HG02623 (cell line): Measurements from ENCODE around the gene MYO15B.
"Not testable (repeated sequence)": the region's sequence is repeated elsewhere in the genome, so short reads cannot be mapped to it uniquely, and the experiment has no call there.

Experiments
- ATAC-seq: cut with Tn5 transposase; IDR thresholded peaks from one replicate; pipeline ENCODE4 v1.9.1; 2021; ENCODE audit warnings: moderate library complexity; ENCODE audit not compliant: unreplicated experiment

MYO15B gene

DNA sequence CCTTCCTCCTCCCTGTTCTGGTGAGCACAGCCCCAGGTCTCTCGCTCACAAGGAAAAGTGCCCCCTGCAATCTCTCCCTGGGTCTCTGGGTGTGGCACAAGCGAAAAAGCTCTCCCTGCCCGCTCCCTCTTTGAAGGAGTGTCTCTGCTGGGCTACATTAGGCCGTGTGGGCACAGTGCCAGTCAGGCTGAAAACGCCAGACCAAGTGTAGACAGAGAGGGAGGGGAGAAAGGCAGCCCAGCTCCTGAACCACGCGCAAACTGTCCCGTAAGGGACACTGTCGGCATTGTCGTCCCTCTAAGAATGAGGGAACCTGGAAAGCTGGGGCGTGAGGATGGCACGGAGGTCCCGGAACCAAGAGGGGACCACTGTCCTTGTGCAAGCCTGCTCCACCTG lies 49.5 kb downstream of the MYO15B start:
- ATAC-seq, result no peak

DNA sequence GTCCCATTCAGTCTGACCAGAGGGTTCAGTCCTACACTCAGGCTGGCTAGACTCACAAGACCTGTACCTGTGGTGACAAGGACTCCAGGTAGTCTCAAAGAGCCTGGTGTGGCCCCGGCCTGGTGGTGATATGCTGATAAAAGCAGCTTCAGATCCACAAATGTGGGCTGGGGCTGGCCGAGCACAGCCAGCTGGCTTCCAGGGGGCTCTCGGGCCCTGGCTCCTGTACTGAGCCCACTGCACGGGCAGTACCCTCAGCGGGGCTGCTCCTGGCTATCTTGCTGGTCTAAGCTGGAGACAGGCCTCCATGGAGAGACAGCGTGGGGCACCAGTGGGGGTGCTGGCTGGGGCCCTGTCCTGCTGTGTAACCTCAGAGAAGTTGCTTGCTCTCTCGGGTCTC lies 50.0 kb downstream of the MYO15B start:
- no peak for ATAC-seq

- not testable (repeated sequence) for ATAC-seq
Measured at GRCh38 chr17:75638039-75638438, 50.4 kb downstream of the MYO15B start.

- ATAC-seq, result no peak
Measured at GRCh38 chr17:75638893-75639292, 51.3 kb downstream of the MYO15B start.

DNA sequence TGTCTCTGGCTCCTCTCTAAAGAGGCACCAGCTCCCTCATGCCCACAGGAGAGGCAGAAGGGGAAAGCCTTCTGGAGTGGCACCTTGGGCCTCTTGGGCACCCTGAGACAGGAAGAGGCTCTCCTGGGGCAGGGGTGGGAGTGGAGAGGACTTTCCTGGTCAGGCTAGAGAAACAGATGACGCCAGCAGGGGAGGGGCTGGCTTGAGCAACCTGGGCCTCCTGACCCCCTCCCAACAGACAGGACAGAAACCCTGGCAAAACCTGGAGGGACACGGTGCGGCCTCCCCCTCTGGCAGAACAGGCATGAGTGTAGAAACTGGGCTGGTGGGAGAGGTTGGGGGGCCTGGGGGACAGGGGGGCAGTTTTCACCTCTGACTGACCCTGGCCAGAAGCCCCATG lies 51.7 kb downstream of the MYO15B start:
- ATAC-seq, result no peak

GRCh38 chr17:75639771-75640555 lies 52.4 kb downstream of the MYO15B start:
- ATAC-seq, result no peak

- no peak for ATAC-seq
Measured at GRCh38 chr17:75640556-75641119, 53.0 kb downstream of the MYO15B start.

DNA sequence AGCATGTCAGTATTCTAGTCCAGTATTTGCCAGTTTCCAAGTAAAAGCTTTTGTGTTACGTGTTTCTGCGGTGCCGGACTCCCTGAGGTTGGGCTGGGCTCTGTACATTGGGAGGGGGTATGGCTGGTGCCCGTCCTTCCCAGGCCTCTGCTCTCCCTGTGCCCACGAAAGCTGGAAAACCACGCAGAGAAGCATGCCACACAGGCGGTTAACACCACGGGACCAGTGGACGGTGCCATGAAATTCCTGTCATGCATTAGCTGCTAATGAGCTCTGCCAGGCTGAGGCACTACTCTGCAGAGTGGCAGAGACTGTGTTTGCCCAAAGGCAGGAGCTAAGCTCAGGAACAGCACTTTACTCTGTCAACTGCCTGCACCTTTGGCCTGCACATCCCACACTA lies 53.7 kb downstream of the MYO15B start:
- no peak for ATAC-seq

- no peak for ATAC-seq
Measured at GRCh38 chr17:75642182-75642783, 54.7 kb downstream of the MYO15B start.

- ATAC-seq, result no peak
Measured at GRCh38 chr17:75642784-75643642, 55.4 kb downstream of the MYO15B start.

DNA sequence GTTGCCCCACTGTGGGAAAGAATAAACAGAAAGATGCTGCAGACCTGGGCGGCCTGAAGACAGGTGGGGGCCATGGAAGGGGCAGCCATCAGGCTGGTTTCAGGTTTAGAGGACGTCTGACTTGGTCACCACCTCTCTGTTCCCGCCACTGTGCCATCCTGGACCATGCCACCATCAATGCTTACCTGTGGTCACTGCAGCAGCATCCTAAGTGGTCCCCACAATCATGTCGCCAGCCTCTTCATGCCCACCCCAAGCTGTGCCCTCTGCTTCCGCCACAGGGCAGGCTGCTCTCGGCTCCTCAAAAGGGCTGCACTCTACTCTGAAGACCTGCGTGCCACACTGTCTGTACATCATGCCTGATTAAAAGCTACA lies 56.0 kb downstream of the MYO15B start:
- no peak for ATAC-seq

DNA sequence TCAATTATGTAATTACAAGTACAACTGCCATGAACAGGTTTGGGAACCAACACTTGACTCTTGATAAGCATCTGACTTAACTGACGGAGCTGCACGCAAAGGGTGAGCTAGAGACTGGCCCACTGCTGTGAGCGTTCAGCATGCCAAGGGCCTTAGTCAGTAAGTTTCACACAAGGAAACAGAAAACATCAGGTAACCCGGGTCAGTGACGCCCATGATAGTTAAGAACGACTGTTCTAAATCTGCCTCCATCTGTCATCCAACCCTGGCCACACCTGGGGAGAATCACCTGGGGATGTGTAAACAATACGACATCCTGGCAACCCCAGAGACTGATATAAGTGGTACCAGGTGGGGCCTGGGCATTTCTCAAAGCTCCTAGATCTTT lies 57.9 kb downstream of the MYO15B start:
- no peak for ATAC-seq

DNA sequence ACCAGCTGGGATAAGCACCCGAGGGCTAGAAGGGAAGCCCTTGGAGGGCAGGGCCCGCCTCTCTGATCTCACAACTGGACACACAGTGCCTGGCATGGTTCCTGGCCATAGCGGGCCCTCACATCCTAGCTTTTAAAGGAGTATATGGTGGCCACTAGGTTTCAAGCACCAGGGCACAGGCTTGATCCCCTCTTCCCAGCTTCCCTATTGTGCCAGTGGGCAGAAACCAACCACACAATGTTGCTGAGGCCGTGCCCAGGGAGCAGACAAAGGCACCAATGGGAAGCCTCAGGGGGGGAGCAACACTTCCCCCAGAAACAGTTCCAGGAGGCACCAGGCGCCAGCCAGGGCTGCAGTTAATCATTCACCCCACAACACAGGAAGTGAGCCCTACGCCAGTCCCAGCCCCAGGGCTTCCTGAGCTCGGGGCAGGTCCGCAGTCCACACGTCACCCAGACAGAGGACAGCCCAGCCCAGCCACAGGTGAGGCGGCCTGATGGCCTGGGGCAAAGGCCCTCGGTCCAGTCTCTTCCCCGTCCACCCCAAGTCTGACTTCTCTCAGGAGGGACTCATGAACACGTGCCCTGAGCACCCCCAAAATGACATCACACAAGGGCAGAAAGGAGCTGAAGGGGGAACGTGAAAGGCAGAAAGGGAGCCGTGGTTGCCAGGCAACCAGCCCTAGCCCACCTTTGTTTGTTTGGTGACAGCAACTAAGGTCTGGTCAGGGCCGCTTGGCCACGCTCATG lies 58.5 kb downstream of the MYO15B start:
- ATAC-seq, result no peak

- no peak for ATAC-seq
Measured at GRCh38 chr17:75646638-75646992, 59.0 kb downstream of the MYO15B start.

DNA sequence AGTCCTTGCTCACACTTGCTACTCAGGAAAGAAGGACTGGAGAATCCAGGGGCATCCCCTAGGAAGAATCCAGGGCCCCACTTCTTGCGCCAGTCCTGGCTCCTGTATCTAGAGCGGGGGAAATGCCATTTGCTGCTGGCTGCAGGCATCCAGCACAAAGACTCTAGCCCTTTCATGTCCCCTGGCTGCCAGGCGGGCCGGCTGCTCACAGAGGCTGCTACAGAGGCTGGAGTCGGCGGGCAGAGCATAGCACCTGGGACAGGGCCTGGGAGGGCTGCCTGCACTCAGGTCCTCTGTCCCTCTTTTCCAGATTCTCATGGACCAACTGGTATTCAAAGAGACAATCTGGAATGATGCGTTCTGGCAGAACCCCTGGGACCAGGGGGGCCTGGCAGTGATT lies 59.5 kb downstream of the MYO15B start:
- no peak for ATAC-seq

- ATAC-seq, result no peak
Measured at GRCh38 chr17:75647921-75648320, 60.3 kb downstream of the MYO15B start.

- no peak for ATAC-seq
Measured at GRCh38 chr17:75649687-75650086, 62.1 kb downstream of the MYO15B start.

DNA sequence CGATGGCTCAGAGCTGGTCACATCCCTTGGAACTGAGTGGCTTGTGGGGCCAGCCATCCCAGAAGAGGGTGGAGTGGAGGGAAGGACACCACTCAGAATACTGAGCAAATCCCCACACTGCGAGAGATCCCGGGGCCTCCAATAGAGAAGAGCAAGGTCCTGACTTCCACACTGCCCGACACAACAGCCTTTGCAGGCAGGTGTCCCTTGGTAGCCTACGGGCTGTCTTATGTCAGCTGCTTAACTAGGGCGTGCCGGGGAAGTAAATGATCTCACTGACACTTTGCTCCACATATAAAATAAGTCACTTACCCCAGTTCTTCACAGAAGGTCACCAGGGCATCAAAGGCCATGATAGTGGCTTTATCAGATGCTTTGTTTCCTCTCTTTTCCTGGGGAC lies 63.3 kb downstream of the MYO15B start:
- ATAC-seq, result no peak

- ATAC-seq, result no peak
Measured at GRCh38 chr17:75652341-75652740, 64.7 kb downstream of the MYO15B start.

GRCh38 chr17:75652934-75653549 lies 65.4 kb downstream of the MYO15B start:
- ATAC-seq, result no peak
